DND-41 (cell line): Measurements from ENCODE around the gene HSD11B1L.
"Not testable (repeated sequence)": the region's sequence is repeated elsewhere in the genome, so short reads cannot be mapped to it uniquely, and the experiment has no call there.

Experiments
- EZH2 ChIP-seq: IDR thresholded peaks from 3 replicates; pipeline ENCODE4 v1.6.1; 2012; ENCODE audit warnings: borderline replicate concordance, low read depth, mild to moderate bottlenecking, moderate library complexity, low read length, inconsistent platforms; ENCODE audit not compliant: severe bottlenecking
- TF ChIP-seq, protein P1 (sequence below): IDR thresholded peaks from 2 replicates; pipeline ENCODE4 v1.5.1; 2012; ENCODE audit warnings: borderline replicate concordance, low read length, moderate library complexity, mild to moderate bottlenecking; ENCODE audit not compliant: poor library complexity, severe bottlenecking; ENCODE audit errors: extremely low read depth

DNA sequence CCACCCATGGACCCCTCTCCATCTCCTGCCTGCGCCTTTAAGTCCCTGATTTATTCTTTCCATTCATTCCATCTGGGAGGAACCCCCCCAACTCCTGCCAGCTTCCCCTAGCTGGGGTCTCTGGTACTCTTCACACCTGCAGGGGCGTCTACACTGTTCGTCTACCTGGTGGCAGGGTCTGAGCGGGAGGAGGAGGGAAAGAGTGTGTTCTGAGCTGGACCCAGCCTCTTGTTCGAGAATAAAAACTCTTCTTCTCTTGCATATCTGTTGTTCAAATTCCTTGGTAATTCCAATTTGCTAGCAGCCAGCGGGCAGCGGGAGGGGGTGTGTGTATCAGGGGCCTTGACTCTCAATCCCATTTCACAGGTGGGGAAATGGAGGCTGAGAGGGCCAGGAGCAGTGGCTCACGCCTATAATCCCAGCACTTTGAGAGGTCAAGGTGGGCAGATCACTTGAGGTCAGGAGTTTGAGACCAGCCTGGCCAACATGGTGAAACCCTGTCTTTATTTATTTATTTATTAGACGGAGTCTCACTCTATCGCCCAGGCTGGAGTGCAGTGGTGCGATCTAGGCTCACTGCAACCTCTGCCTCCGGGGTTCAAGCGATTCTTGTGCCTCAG, 7.5 kb downstream of the HSD11B1L start:
- TF ChIP-seq, protein P1, sequence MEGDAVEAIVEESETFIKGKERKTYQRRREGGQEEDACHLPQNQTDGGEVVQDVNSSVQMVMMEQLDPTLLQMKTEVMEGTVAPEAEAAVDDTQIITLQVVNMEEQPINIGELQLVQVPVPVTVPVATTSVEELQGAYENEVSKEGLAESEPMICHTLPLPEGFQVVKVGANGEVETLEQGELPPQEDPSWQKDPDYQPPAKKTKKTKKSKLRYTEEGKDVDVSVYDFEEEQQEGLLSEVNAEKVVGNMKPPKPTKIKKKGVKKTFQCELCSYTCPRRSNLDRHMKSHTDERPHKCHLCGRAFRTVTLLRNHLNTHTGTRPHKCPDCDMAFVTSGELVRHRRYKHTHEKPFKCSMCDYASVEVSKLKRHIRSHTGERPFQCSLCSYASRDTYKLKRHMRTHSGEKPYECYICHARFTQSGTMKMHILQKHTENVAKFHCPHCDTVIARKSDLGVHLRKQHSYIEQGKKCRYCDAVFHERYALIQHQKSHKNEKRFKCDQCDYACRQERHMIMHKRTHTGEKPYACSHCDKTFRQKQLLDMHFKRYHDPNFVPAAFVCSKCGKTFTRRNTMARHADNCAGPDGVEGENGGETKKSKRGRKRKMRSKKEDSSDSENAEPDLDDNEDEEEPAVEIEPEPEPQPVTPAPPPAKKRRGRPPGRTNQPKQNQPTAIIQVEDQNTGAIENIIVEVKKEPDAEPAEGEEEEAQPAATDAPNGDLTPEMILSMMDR: not testable (repeated sequence)
- TF ChIP-seq EZH2: not testable (repeated sequence)
